ENCODE measurements around the gene FLNC. TPM values are rescaled to one million over a fixed set of nuclear protein-coding genes. Genes with fewer than 3 reads are reported as not detected.

The FLNC gene
- total and polyA plus RNA-seq, 9 of the 15 experiments (the other 6 are each of a cell fraction or from before 2014, with no cell fraction given) = 0.90 to 155 (median 28.8) TPM

- TF ChIP-seq NR2C2 (CRISPR knock-in tag; IDR thresholded peaks at IDR 0.05) (no peak), NR2C2 (tag; IDR thresholded peaks at IDR 0.05) (no peak), XRCC4 (IDR thresholded peaks at IDR 0.05; ENCODE audit: extremely low read depth, insufficient read depth, insufficient read length) (no peak), MLX (CRISPR knock-in tag; conservative IDR thresholded peaks at IDR 0.05) (0 out of 4 replicates have a peak, but pooled peaks of 1 of the 2 experiments have one; percentile 24), ZC3H4 (CRISPR knock-in tag; IDR thresholded peaks at IDR 0.05; ENCODE audit: borderline replicate concordance) (no peak), RAD51 (IDR thresholded peaks at IDR 0.05; ENCODE audit: borderline replicate concordance, low read depth) (peak; percentile 76; the same call in 1 of the 2 replicates), USF2 (CRISPR knock-in tag; IDR thresholded peaks at IDR 0.05) (peak; percentile 81)
Observed at GRCh38 chr7:128879461-128879938, 49.3 kb downstream of the FLNC start (continued).
